Fibroblast of lung (primary cell): ENCODE results near the gene TNNT1.

Experiments used
- EZH2 ChIP-seq: IDR thresholded peaks from 2 replicates; pipeline ENCODE4 v1.5.1; 2012; ENCODE audit warnings: low read length, control low read depth, mild to moderate bottlenecking; ENCODE audit errors: missing control alignments
- TF ChIP-seq, protein P1 (sequence below), 2 donors: IDR thresholded peaks in 1 of 2; conservative IDR thresholded peaks in 1 of 2; 1 replicate in 1 of 2; 2 replicates in 1 of 2; pipeline ENCODE4 v1.5.1; 2011 to 2012; ENCODE audit warnings: low read length in 2 of 2, control low read depth in 1 of 2, inconsistent platforms in 1 of 2, low read depth in 1 of 2, mild to moderate bottlenecking in 1 of 2

DNA sequence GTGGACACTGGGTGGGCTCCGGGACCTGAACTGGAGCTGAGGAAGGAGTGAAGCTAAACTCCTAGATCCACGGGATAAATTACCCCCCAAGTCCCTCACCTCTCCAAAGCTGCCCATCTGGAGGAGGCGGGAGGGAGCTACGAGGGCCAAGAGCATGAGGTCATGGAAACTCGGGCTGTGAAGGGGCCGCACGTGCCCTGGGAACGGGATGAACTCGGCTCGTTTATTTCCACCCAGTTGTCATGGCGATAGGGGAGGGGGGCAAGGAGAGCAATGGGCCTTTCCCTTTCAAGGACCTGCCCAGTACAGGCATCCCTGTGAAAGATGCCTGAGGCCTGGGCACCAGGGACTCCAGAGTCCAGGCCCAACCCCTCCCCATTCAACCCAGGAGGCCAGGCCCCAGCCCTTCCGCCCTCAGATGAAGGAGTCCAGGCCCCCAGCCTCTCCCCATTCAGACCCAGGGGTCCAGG is 35.4 kb downstream of the TNNT1 start:
- TF ChIP-seq, protein P1, sequence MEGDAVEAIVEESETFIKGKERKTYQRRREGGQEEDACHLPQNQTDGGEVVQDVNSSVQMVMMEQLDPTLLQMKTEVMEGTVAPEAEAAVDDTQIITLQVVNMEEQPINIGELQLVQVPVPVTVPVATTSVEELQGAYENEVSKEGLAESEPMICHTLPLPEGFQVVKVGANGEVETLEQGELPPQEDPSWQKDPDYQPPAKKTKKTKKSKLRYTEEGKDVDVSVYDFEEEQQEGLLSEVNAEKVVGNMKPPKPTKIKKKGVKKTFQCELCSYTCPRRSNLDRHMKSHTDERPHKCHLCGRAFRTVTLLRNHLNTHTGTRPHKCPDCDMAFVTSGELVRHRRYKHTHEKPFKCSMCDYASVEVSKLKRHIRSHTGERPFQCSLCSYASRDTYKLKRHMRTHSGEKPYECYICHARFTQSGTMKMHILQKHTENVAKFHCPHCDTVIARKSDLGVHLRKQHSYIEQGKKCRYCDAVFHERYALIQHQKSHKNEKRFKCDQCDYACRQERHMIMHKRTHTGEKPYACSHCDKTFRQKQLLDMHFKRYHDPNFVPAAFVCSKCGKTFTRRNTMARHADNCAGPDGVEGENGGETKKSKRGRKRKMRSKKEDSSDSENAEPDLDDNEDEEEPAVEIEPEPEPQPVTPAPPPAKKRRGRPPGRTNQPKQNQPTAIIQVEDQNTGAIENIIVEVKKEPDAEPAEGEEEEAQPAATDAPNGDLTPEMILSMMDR (conservative IDR thresholded peaks at IDR 0.05 in 1 of 2, IDR thresholded peaks at IDR 0.05 in 1 of 2; ENCODE audit: low read depth in 1 of 2, low read length in 2 of 2): no peak
- no peak for TF ChIP-seq EZH2
